ENCODE data around the gene RRAGA. TPM values are rescaled to one million over a fixed set of nuclear protein-coding genes. Genes with fewer than 3 reads are reported as not detected.
"Not testable (repeated sequence)": the region's sequence is repeated elsewhere in the genome, so short reads cannot be mapped to it uniquely, and the experiment has no call there.

RRAGA gene
- polyA plus RNA-seq, 1 donor from 2014 or later = 80.1 TPM

DNA sequence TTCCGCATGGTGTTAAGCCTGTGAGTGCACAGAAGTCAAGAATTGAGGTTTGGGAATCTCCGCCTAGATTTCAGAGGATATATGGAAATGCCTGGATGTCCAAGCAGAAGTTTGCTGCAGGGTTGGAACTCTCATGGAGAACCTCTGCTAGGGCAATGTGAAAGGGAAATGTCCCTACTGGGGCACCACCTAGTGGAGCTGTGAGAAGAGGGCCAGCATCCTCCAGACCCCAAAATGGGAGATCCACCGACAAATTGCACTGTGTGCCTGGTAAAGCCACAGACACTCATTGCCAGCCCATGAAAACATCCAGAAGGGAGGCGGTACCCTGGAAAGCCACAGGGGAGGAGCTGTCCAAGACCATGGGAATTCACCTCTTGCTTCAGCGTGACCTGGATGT, 12.6 kb upstream of the RRAGA start:
- H3K36me3 Mint-ChIP-seq = no peaks in the 10 kb centered on the region
- no peaks in the 10 kb centered on the region for H3K9me3 Mint-ChIP-seq
- H3K4me3 Mint-ChIP-seq = no peak overlapping the region
- no peak overlapping the region for H3K27ac Mint-ChIP-seq
- H3K4me1 Mint-ChIP-seq = peaks cover 0 to 2% (median 0%) of the 10 kb centered on the region in 3 donors
- H3K27me3 Mint-ChIP-seq = peaks cover 2% of the 10 kb centered on the region

DNA sequence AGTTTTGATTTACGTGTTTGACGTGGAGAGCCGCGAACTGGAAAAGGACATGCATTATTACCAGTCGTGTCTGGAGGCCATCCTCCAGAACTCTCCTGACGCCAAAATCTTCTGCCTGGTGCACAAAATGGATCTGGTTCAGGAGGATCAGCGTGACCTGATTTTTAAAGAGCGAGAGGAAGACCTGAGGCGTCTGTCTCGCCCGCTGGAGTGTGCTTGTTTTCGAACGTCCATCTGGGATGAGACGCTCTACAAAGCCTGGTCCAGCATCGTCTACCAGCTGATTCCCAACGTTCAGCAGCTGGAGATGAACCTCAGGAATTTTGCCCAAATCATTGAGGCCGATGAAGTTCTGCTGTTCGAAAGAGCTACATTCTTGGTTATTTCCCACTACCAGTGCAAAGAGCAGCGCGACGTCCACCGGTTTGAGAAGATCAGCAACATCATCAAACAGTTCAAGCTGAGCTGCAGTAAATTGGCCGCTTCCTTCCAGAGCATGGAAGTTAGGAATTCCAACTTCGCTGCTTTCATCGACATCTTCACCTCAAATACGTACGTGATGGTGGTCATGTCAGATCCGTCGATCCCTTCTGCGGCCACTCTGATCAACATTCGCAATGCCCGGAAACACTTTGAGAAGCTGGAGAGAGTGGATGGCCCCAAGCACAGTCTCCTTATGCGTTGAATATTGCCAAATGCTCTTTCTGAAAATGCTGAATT, 850 bp downstream of the RRAGA start:
- H3K4me1 Mint-ChIP-seq = peaks cover 20 to 27% (median 24%) of the 10 kb centered on the region in 3 donors
- peak overlapping the region; percentile 91 to 99 (median 99) for H3K27ac Mint-ChIP-seq
- H3K27me3 Mint-ChIP-seq = no peaks in the 10 kb centered on the region
- H3K36me3 Mint-ChIP-seq = peaks cover 4% of the 10 kb centered on the region
- no peaks in the 10 kb centered on the region for H3K9me3 Mint-ChIP-seq
- H3K4me3 Mint-ChIP-seq = peak overlapping the region; percentile 91 to 96 (median 94)

DNA sequence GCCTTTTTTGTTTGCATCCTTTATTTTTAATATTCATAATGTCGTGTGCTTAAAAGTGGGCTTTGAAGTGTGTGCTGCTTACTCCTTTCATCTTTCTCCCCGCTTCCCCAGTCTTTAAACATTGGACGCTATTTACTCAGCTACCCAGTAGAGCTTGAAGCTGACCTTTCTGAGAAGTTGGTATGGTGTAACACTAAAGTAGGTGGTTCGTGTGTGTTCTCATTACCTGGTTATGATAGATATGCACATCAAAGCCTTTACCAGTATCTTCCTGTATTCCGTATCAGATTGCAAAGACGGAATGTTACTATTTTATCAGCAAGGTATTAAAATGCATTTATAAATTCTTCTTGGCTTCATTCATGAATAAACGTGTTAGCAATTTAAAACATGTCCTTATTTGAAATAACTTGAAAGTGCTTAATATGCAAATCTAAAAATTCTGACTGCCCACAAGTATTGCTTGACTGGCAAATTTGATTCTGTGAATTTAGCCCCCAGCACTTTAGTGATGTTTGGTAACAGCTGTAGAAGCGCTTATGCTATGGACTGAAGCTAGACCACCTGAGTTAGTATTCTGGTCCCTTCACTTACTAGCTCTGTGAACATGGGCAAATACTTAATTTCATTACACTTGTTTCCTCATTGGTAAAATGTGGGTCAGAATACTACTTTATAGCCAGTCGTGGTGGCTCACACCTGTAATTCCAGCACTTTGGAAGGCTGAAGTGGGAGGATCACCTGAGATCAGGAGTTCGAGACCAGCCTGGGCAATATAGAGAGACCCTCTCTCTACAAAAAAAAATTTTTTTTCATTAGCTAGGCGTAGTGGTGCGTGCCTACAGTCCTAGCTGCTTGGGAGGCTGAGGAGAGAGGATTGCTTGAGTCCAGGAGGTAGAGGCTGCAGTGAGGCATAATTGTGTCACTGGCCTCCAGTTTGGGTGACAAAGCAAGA, 1.7 kb downstream of the RRAGA start:
- peak overlapping the region; percentile 74 to 99 (median 91) for H3K27ac Mint-ChIP-seq
- H3K9me3 Mint-ChIP-seq = no peaks in the 10 kb centered on the region
- peak overlapping the region; percentile 91 to 96 (median 94) for H3K4me3 Mint-ChIP-seq
- peaks cover 20 to 29% (median 24%) of the 10 kb centered on the region in 3 donors for H3K4me1 Mint-ChIP-seq
- H3K36me3 Mint-ChIP-seq = peaks cover 4% of the 10 kb centered on the region
- no peaks in the 10 kb centered on the region for H3K27me3 Mint-ChIP-seq

DNA sequence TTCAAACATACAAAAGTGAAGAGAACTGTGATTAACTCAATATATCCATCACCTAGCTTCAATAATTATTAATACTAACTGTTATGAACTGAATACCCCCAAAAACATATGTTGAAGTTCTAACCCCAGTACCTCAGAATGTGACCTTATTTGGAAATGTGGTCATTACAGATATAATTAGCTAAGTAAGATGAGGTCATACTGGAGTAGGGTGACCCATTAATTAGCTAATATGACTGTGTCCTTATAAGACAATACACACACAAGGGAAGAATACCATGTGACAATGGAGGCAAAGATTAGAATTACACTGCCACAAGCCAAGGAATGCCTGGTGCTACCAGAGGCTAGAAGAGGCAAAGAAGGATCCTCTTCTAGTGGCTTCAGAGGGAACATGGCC, 7.8 kb downstream of the RRAGA start:
- peaks cover 3% of the 10 kb centered on the region for H3K36me3 Mint-ChIP-seq
- no peaks in the 10 kb centered on the region for H3K9me3 Mint-ChIP-seq
- no peaks in the 10 kb centered on the region for H3K27me3 Mint-ChIP-seq
- no peak overlapping the region for H3K4me3 Mint-ChIP-seq
- H3K4me1 Mint-ChIP-seq = peaks cover 0 to 4% (median 0%) of the 10 kb centered on the region in 3 donors
- no peak overlapping the region for H3K27ac Mint-ChIP-seq

DNA sequence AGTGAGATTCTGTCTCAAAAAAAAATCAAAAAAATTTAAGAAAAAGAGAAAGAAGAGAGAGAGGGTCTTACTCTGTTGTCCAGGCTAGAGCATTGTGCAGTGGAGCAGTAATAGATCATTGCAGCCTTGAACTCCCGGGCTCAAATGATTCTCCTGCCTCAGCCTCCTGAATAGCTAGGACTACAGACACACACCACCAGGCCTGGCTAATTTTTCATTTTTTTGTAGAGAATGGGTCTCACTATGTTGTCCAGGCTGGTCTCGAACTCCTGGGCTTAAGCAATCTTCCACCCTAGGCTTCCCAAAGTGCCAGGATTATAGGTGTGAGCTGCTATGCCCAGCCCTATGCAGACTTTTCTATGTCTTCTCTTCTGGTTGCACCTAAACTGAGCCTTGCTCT, 25.0 kb downstream of the RRAGA start:
- Mint-ChIP-seq H3K27ac (no peak overlapping the region), H3K4me1 (peaks cover 0 to 3% (median 0%) of the 10 kb centered on the region in 3 donors), H3K9me3 (no peaks in the 10 kb centered on the region), H3K4me3 (no peak overlapping the region), H3K36me3 (peaks cover 8% of the 10 kb centered on the region), H3K27me3 (no peaks in the 10 kb centered on the region)

DNA sequence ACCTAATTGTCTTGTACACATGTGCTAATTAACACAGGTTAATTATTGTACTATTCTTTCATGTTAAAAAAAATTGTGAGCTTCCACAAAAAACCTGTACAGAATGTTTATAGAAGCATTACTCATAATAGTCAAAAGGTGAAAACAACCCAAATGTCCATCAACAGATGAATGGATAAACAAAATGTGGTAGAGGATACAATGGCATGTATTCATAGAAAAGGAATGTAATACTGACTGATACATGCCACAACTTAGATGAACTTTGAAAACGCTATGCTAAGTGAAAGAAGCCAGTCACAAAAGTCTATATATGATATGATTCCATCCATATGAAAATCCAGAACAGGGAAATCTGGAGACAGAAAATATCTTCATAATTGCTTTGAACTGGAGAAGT, 25.6 kb downstream of the RRAGA start:
- Mint-ChIP-seq H3K4me3 (no peak overlapping the region), H3K27ac (no peak overlapping the region)

DNA sequence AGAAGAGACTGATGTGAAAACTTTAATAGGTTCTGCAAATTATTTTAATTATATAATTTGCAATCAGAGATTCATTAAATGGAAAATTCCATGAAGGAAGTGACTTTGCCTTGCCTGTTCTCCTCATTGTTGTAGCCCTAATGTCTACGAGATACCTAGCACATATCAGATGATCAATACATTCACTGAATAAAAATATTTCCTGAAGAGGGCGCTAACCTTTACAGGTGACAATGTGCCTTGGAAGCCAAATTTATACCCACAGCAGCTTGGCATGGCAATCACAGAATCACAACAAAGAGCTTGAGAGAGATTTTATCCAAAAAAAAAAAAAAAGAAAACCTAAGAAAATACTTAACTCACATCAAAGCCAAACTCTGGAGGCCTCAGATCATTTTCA, 36.1 kb downstream of the RRAGA start:
- H3K4me1 Mint-ChIP-seq = peaks cover 0 to 3% (median 2%) of the 10 kb centered on the region in 3 donors
- no peak overlapping the region for H3K27ac Mint-ChIP-seq
- H3K4me3 Mint-ChIP-seq = no peak overlapping the region
- H3K9me3 Mint-ChIP-seq = no peaks in the 10 kb centered on the region
- no peaks in the 10 kb centered on the region for H3K27me3 Mint-ChIP-seq
- H3K36me3 Mint-ChIP-seq = peaks cover 5% of the 10 kb centered on the region

More for the DNA sequence above, 25.6 kb downstream of the RRAGA start:
- Mint-ChIP-seq H3K4me1 (peaks cover 0 to 3% (median 0%) of the 10 kb centered on the region in 3 donors), H3K9me3 (no peaks in the 10 kb centered on the region), H3K27me3 (no peaks in the 10 kb centered on the region), H3K36me3 (peaks cover 8% of the 10 kb centered on the region)

DNA sequence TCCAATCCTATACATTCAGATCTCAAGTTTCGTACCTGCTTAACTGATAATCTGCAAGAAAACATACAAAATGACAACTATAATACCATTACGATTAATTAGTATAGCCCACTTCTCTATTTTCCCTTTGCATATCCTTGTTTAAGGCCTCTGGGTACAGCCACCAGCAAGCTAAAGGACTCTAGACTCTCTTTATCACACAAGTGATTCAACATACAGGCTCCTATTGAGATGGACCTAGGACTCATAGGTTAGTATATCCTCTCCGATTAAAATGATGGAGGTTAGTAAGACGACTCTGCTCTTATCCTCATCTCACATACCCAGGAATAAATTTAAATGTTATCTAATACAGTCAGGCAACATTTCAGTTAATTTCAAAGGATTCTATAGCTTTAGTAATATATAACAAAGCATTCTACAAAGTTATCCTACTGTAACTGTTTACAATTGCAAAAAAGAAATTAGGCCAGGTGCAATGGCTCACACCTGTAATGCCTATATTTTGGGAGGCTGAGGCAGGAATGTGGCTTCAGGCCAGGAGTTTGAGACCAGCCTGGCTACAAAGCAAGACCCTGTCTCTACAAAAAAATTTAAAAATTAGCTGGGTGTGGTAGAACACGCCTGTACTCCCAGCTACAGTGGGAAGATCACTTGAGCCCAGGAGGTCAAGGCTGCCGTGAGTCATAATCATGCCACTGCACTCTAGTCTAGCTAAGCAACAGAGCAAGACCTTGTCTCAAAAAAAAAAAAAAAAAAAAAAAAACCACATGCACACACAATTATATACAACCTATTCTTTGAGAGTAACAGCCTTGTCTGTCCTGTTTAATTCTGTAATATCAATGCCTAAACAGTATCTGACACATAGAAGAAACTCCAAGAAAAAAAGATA, 38.1 kb downstream of the RRAGA start:
- H3K4me1 Mint-ChIP-seq = peaks cover 0 to 2% (median 1%) of the 10 kb centered on the region in 3 donors
- no peaks in the 10 kb centered on the region for H3K27me3 Mint-ChIP-seq
- no peak overlapping the region for H3K4me3 Mint-ChIP-seq
- peaks cover 3% of the 10 kb centered on the region for H3K36me3 Mint-ChIP-seq
- H3K9me3 Mint-ChIP-seq = no peaks in the 10 kb centered on the region
- H3K27ac Mint-ChIP-seq = no peak overlapping the region

DNA sequence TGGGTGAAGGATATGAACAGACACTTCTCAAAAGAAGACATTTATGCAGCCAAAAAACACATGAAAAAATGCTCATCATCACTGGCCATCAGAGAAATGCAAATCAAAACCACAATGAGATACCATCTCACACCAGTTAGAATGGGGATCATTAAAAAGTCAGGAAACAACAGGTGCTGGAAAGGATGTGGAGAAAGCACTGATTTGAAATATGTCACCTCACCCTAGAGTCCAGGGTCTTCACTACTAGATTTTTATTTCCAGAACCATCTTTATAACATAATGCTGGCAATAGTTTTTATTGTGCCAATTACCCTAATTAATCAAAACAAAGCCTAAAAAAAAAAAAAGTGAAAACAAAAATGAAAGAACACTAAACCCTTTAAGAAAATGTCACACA, 48.2 kb downstream of the RRAGA start:
- H3K36me3 Mint-ChIP-seq = not testable (repeated sequence)
- H3K4me1 Mint-ChIP-seq = peaks cover 15 to 23% (median 19%) of the 10 kb centered on the region in 3 donors

More for the DNA sequence above, 48.2 kb downstream of the RRAGA start:
- H3K4me3 Mint-ChIP-seq = peak overlapping the region in 2 of 4 donors; percentile 68 to 73
- not testable (repeated sequence) for H3K9me3 Mint-ChIP-seq, H3K27ac Mint-ChIP-seq, H3K27me3 Mint-ChIP-seq

Other genes with a start within 250 kb of the RRAGA start
- gene SAXO1, start 16.2 kb upstream of the RRAGA start, polyA plus RNA-seq = not detected
- 3.7 TPM for gene HAUS6, start 53.5 kb downstream of the RRAGA start, polyA plus RNA-seq
- gene PLIN2, start 78.1 kb downstream of the RRAGA start, polyA plus RNA-seq = 29.2 TPM
- 15.2 TPM for gene DENND4C, start 181.3 kb downstream of the RRAGA start, polyA plus RNA-seq

All from IgD-negative memory B cell (primary cell).